A549 (cell line): ENCODE results near the gene CCDC77. TPM values are rescaled to one million over a fixed set of nuclear protein-coding genes. Genes with fewer than 3 reads are reported as not detected.

Experiments
- ATAC-seq, 2 experiments: fragments of 200-7000 bp in 1 of 2; fragments of >200 bp in 1 of 2; cut with Nextera tagmentation in 1 of 2; cut with Tn5 transposase in 1 of 2; 3 replicates each; pipeline versions ENCODE4 v1.8.0 to v1.9.1; 2018 to 2020; ENCODE audit warnings: mild to moderate bottlenecking in 1 of 2, moderate library complexity in 1 of 2
- CTCF ChIA-PET: fragments of 300-600 bp; sonication (Branson Sonifier 250); formaldehyde crosslinking; extraction: SDS; loops from one replicate; lab custom pipeline; 2021; ENCODE audit warnings: antibody characterized with exemption, inconsistent platforms; lab: Yijun Ruan, JAX
- POLR2A ChIA-PET: fragments of 350-600 bp; formaldehyde crosslinking; extraction: SDS; loops from one replicate; lab custom pipeline; 2021; ENCODE audit warnings: antibody characterized with exemption, inconsistent platforms; lab: Yijun Ruan, JAX
- DNase-seq, 2 experiments: peaks; one replicate each; pipeline versions ENCODE4 v3.0.0 to v3.0.0-alpha.2; 2011 to 2016; ENCODE audit warnings: low read depth in 1 of 2, low spot score in 1 of 2
- FAIRE-seq: peaks from 2 replicates; lab custom pipeline; 2011; peaks lifted over from hg19 to GRCh38; lab: Jason Lieb, UNC
- H3K27ac ChIP-seq, 2 experiments: fragments of >200 bp; sonication (Bioruptor Twin); formaldehyde crosslinking; 3 replicates each; pipeline ENCODE4 v1.5.1; 2016 to 2017
- H3K4me1 ChIP-seq: fragments of >200 bp; sonication (Bioruptor Twin); formaldehyde crosslinking; 3 replicates; pipeline ENCODE4 v1.6.1; 2016
- H3K4me2 ChIP-seq: fragments of >200 bp; sonication (Bioruptor Twin); formaldehyde crosslinking; 3 replicates; pipeline ENCODE4 v1.6.1; 2016
- H3K4me3 ChIP-seq: fragments of >200 bp; sonication (Bioruptor Twin); formaldehyde crosslinking; 3 replicates; pipeline ENCODE4 v1.5.1; 2016
- H3K9me3 ChIP-seq: fragments of >200 bp; sonication (Bioruptor Twin); formaldehyde crosslinking; 3 replicates; pipeline ENCODE4 v1.6.1; 2016
- CBX8 ChIP-seq: fragments of 200-600 bp; sonication (generic); IDR thresholded peaks from 2 replicates; pipeline ENCODE4 v1.6.1; 2016
- EHF ChIP-seq: fragments of 250-450 bp; sonication (Bioruptor Pico); IDR thresholded peaks from 2 replicates; pipeline ENCODE4 v1.5.0; 2020; ENCODE audit warnings: mild to moderate bottlenecking
- EP300 ChIP-seq, 2 experiments: fragments of >200 bp; sonication (Bioruptor Twin); formaldehyde crosslinking; IDR thresholded peaks; 2 replicates in 1 of 2; 3 replicates in 1 of 2; pipeline ENCODE4 v1.6.1; 2016 to 2017
- FOSB ChIP-seq: fragments of 250-450 bp; sonication (Bioruptor Pico); IDR thresholded peaks from 2 replicates; pipeline ENCODE4 v1.5.0; 2020; ENCODE audit warnings: mild to moderate bottlenecking, moderate library complexity
- FOSL2 ChIP-seq, 2 experiments: fragments of 450-650 bp in 1 of 2; fragments of >200 bp in 1 of 2; sonication (Bioruptor Twin) in 1 of 2; formaldehyde crosslinking; IDR thresholded peaks; 2 replicates each; pipeline versions ENCODE4 v1.5.0 to v1.6.1; 2016 to 2020; ENCODE audit warnings: mild to moderate bottlenecking in 1 of 2, moderate library complexity in 1 of 2
- HOXB5 ChIP-seq: fragments of 250-450 bp; sonication (Bioruptor Pico); IDR thresholded peaks from 2 replicates; pipeline ENCODE4 v1.5.0; 2020; ENCODE audit warnings: mild to moderate bottlenecking, moderate library complexity
- KDM5A ChIP-seq: fragments of 200-600 bp; sonication (generic); IDR thresholded peaks from 2 replicates; pipeline ENCODE4 v1.6.1; 2016; ENCODE audit warnings: antibody characterized with exemption, mild to moderate bottlenecking
- MAZ ChIP-seq: fragments of 150-350 bp; IDR thresholded peaks from 2 replicates; pipeline ENCODE4 v1.6.1; 2014; ENCODE audit warnings: antibody characterized with exemption, low read depth, low read length, borderline replicate concordance
- NFE2L2 ChIP-seq: fragments of 150-350 bp; conservative IDR thresholded peaks from 2 replicates; pipeline ENCODE4 v1.6.1; 2014; ENCODE audit warnings: low read length
- NPAS2 ChIP-seq: fragments of 250-450 bp; sonication (Bioruptor Pico); IDR thresholded peaks from 2 replicates; pipeline ENCODE4 v1.8.0; 2022; ENCODE audit warnings: mild to moderate bottlenecking, moderate library complexity, borderline replicate concordance
- NR3C1 ChIP-seq: fragments of >200 bp; sonication (Bioruptor Twin); formaldehyde crosslinking; IDR thresholded peaks from 3 replicates; pipeline ENCODE4 v1.6.1; 2017
- RCOR1 ChIP-seq: fragments of 150-350 bp; IDR thresholded peaks from 2 replicates; pipeline ENCODE4 v1.6.1; 2014; ENCODE audit warnings: antibody characterized with exemption, low read length, low read depth
- RNF2 ChIP-seq: fragments of 200-600 bp; sonication (generic); IDR thresholded peaks from 2 replicates; pipeline ENCODE4 v1.6.1; 2016; ENCODE audit warnings: low read depth, mild to moderate bottlenecking, antibody characterized with exemption, moderate library complexity, borderline replicate concordance
- TFCP2L1 ChIP-seq: fragments of 250-450 bp; sonication (Bioruptor Pico); IDR thresholded peaks from 2 replicates; pipeline ENCODE4 v1.5.0; 2021; ENCODE audit warnings: mild to moderate bottlenecking
- TP53 ChIP-seq: fragments of 250-450 bp; sonication (Bioruptor Pico); IDR thresholded peaks from 2 replicates; pipeline ENCODE4 v1.5.0; 2021; ENCODE audit warnings: mild to moderate bottlenecking, moderate library complexity
- ZSCAN20 ChIP-seq: fragments of 250-450 bp; sonication (Bioruptor Pico); IDR thresholded peaks from 2 replicates; pipeline ENCODE4 v1.8.0; 2022; ENCODE audit warnings: mild to moderate bottlenecking, moderate library complexity
- WGBS: methylation state at CpG from one replicate; pipeline ENCODE4 v1.1.6; 2017; ENCODE audit errors: missing lambda C conversion rate; 5-methylcytosine and 5-hydroxymethylcytosine counted together
- polyA plus RNA-seq, 4 experiments: library from polyadenylated mRNA; depleted of rRNA in 3 of 4; stranded (reverse); fragments of >200 nt; fragmentation: RNase III in 1 of 4; extraction: RNeasy Plus Mini Kit Qiagen cat#74134 plus additional on column Dnase treatment in 1 of 4; gene quantifications; 2 replicates in 3 of 4; 3 replicates in 1 of 4; pipeline ENCODE4 v1.2.3, GENCODE V29; 2011 to 2017
- TF ChIP-seq, protein P1 (sequence below): IDR thresholded peaks from 2 replicates; pipeline ENCODE4 v1.6.1; 2012
- TF ChIP-seq, protein P2 (sequence below): IDR thresholded peaks from 2 replicates; pipeline ENCODE4 v1.6.1; 2012; ENCODE audit warnings: low read depth, borderline replicate concordance
- TF ChIP-seq, protein P3 (sequence below): fragments of 200-600 bp; sonication (generic); IDR thresholded peaks from 2 replicates; pipeline ENCODE4 v1.6.1; 2016; ENCODE audit warnings: antibody characterized with exemption, mild to moderate bottlenecking, moderate library complexity
- TF ChIP-seq, protein P4 (sequence below): fragments of 450-650 bp; IDR thresholded peaks from 2 replicates; pipeline ENCODE4 v1.6.1; 2014; ENCODE audit warnings: antibody characterized with exemption
- TF ChIP-seq, protein P5 (sequence below): fragments of 250-450 bp; sonication (Bioruptor Pico); IDR thresholded peaks from 2 replicates; pipeline ENCODE4 v1.5.0; 2021; ENCODE audit warnings: mild to moderate bottlenecking, moderate library complexity, borderline replicate concordance

CCDC77 gene
- polyA plus RNA-seq, 2 of the 4 experiments (the other 2 are of a cell fraction): 15.4 to 23.1 TPM

DNA sequence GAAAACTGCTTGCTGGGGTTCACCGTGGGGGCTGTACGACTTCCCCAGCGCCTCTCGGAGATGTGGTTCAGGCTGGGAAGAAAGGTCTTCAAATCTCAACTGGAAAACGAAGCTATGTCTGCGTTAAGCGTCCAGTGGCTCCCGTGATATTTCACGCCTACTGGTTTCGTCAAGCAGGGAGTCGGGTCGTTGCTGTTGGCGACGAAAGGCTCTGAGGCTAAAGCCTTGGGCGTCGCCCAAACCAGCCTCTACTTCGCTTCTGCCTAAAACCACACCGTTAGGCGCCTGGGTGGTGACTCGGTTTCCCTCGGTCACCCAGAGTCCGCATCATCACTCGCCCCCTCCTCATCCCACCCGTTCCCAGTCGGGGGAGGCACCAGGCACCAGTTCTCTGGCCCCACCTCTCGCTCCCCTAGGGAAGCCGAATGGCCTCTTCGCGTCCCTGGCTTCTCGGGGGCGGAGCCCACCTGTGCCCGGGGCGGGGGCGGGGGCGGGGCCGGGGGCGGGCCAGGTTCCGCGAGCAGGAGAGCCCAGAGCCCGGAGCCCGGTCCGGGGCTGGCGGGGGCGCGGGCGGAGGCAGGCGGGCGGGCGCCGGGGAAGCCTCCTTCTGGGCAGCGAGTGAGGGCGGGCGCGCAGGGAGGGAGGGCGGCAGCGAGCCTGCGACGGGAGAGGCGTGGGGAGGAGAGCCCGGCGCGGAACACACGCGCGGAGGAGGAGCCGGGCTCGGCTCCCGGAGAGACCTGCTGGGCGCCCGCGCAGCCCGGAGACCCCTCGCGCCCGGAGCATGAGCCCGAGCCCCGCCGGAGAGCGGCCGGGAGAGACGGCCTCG lies 58.2 kb downstream of the CCDC77 start, which contains the start of gene B4GALNT3:
Gene B4GALNT3 (plus strand): TSS at position 510 of the 829 bp plus-strand sequence. CDS start 438 bp downstream, outside the sequence.
- DNase-seq: peak; percentile 32 to 56
- TF ChIP-seq, protein P1, sequence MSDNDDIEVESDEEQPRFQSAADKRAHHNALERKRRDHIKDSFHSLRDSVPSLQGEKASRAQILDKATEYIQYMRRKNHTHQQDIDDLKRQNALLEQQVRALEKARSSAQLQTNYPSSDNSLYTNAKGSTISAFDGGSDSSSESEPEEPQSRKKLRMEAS: peak; percentile 50; the same call in 1 of the 2 replicates
- no peak for TF ChIP-seq TP53 (CRISPR knock-in tag)
- 0 out of 2 replicates have a peak, but pooled peaks have one; percentile 76 for TF ChIP-seq RNF2
- TF ChIP-seq, protein P2, sequence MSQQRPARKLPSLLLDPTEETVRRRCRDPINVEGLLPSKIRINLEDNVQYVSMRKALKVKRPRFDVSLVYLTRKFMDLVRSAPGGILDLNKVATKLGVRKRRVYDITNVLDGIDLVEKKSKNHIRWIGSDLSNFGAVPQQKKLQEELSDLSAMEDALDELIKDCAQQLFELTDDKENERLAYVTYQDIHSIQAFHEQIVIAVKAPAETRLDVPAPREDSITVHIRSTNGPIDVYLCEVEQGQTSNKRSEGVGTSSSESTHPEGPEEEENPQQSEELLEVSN: peak; percentile 57; the same call in 1 of the 2 replicates
- H3K9me3 ChIP-seq: no peaks in the 10 kb centered on the region
- H3K4me3 ChIP-seq: peak within 1 kb of the TSS; percentile 77
- ATAC-seq: peak; percentile 61 to 70
- ChIA-PET CTCF (interaction anchor here (1.7 to 4.4 kb wide), 2 partner anchors 7 to 18 kb away, joined by 7 to 25 read pairs; no protein-coding TSS in a partner anchor), POLR2A (no interaction called here)
- no peak for FAIRE-seq
- peaks cover 5% of the 10 kb centered on the region; the same call in 2 of the 3 replicates for H3K4me1 ChIP-seq
- H3K27ac ChIP-seq: peak within 1 kb of the TSS; percentile 62 to 87; a peak in 5 of 6 replicates
- 9% methylated on average over 19 of the region's 82 CpGs for WGBS
- H3K4me2 ChIP-seq: peak within 1 kb of the TSS; percentile 87

DNA sequence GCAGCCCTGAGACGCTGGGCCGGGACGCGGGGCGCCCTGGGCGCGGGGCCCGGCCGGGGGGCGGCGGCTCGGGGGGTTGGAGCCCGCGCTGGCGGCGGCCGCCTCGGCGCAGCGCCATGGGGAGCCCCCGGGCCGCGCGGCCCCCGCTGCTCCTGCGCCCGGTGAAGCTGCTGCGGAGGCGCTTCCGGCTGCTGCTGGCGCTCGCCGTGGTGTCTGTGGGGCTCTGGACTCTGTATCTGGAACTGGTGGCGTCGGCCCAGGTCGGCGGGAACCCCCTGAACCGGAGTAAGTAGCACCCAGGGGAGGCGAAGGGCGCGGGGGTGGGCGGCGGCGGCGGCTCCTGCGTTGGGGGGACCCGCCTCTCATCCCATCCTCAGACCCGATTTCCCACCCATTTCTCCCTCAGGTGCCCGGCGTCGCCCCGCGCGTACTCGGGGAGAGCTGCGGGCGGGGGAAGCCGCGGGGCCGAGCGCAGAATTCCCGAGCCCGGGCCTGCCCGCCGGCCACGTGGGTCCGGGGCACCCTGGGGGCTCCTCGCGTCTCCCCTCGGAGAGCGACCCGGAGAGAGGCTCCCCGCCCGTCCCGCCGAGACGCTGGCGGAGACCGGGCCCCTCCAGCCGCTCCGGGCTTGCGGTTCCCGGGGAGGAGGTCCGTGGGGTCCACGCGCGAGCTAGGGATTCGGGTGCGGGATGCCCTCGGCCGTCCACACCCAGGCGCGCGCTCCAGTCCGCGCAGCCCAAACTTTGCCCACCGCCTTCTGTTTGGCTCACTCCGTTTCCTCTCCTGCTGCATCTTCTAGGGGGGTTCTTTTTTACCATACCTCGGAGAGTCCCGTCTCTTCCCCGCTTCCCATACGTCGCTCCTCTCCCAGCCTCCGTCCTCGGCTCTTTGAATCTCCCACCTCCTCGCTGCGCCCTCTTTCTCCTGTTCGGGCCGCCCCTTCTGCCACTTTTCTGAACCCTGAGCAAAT lies 59.1 kb downstream of the CCDC77 start:
- TF ChIP-seq RCOR1 (no peak), HOXB5 (CRISPR knock-in tag) (no peak), KDM5A (no peak), NPAS2 (no peak), FOSL2 (IDR thresholded peaks at IDR 0.05) (no peak), FOSL2 (CRISPR knock-in tag; IDR thresholded peaks at IDR 0.05) (no peak), CBX8 (no peak), EP300 (IDR thresholded peaks at IDR 0.05) (no peak), MAZ (no peak), FOSB (no peak), NFE2L2 (no peak), NR3C1 (no peak), EHF (CRISPR knock-in tag) (no peak), ZSCAN20 (CRISPR knock-in tag) (no peak), TFCP2L1 (CRISPR knock-in tag) (no peak)
- TF ChIP-seq, protein P2: no peak
- TF ChIP-seq, protein P3, sequence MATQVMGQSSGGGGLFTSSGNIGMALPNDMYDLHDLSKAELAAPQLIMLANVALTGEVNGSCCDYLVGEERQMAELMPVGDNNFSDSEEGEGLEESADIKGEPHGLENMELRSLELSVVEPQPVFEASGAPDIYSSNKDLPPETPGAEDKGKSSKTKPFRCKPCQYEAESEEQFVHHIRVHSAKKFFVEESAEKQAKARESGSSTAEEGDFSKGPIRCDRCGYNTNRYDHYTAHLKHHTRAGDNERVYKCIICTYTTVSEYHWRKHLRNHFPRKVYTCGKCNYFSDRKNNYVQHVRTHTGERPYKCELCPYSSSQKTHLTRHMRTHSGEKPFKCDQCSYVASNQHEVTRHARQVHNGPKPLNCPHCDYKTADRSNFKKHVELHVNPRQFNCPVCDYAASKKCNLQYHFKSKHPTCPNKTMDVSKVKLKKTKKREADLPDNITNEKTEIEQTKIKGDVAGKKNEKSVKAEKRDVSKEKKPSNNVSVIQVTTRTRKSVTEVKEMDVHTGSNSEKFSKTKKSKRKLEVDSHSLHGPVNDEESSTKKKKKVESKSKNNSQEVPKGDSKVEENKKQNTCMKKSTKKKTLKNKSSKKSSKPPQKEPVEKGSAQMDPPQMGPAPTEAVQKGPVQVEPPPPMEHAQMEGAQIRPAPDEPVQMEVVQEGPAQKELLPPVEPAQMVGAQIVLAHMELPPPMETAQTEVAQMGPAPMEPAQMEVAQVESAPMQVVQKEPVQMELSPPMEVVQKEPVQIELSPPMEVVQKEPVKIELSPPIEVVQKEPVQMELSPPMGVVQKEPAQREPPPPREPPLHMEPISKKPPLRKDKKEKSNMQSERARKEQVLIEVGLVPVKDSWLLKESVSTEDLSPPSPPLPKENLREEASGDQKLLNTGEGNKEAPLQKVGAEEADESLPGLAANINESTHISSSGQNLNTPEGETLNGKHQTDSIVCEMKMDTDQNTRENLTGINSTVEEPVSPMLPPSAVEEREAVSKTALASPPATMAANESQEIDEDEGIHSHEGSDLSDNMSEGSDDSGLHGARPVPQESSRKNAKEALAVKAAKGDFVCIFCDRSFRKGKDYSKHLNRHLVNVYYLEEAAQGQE: no peak
- TF ChIP-seq, protein P4, sequence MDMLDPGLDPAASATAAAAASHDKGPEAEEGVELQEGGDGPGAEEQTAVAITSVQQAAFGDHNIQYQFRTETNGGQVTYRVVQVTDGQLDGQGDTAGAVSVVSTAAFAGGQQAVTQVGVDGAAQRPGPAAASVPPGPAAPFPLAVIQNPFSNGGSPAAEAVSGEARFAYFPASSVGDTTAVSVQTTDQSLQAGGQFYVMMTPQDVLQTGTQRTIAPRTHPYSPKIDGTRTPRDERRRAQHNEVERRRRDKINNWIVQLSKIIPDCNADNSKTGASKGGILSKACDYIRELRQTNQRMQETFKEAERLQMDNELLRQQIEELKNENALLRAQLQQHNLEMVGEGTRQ: no peak
- TF ChIP-seq, protein P5, sequence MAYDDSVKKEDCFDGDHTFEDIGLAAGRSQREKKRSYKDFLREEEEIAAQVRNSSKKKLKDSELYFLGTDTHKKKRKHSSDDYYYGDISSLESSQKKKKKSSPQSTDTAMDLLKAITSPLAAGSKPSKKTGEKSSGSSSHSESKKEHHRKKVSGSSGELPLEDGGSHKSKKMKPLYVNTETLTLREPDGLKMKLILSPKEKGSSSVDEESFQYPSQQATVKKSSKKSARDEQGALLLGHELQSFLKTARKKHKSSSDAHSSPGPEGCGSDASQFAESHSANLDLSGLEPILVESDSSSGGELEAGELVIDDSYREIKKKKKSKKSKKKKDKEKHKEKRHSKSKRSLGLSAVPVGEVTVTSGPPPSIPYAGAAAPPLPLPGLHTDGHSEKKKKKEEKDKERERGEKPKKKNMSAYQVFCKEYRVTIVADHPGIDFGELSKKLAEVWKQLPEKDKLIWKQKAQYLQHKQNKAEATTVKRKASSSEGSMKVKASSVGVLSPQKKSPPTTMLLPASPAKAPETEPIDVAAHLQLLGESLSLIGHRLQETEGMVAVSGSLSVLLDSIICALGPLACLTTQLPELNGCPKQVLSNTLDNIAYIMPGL (CRISPR knock-in tag): no peak
- TF ChIP-seq, all 56 proteins: peak for 0
- Histone ChIP-seq H3K4me2 (peak overlapping the region; percentile 87), H3K4me1 (peaks cover 5% of the 10 kb centered on the region; the same call in 2 of the 3 replicates), H3K27ac (peak overlapping the region; percentile 62 to 87; a peak in 5 of 6 replicates), H3K9me3 (no peaks in the 10 kb centered on the region), H3K4me3 (peak overlapping the region; percentile 77)
- FAIRE-seq (no peak), ATAC-seq (peak; percentile 48 to 52), DNase-seq (no peak)
- 48% methylated on average over 48 of the region's 109 CpGs for WGBS
- ChIA-PET CTCF (interaction anchor here (0.6 to 4.4 kb wide), 4 partner anchors 8 to 282 kb away, joined by 3 to 25 read pairs (median 14); no protein-coding TSS in a partner anchor), POLR2A (no interaction called here)
